Pericardium fibroblast (primary cell): ENCODE results near the gene ADAMTSL2. TPM values are rescaled to one million over a fixed set of nuclear protein-coding genes. Genes with fewer than 3 reads are reported as not detected.

ENCODE experiments used
- total RNA-seq: library from RNA; depleted of rRNA; stranded (reverse); fragments of >200 nt; gene quantifications from 2 replicates; pipeline ENCODE4 v1.2.3, GENCODE V29; 2015

Gene ADAMTSL2
- total RNA-seq: 0.09 and 2.8 TPM in 2 replicates

DNA sequence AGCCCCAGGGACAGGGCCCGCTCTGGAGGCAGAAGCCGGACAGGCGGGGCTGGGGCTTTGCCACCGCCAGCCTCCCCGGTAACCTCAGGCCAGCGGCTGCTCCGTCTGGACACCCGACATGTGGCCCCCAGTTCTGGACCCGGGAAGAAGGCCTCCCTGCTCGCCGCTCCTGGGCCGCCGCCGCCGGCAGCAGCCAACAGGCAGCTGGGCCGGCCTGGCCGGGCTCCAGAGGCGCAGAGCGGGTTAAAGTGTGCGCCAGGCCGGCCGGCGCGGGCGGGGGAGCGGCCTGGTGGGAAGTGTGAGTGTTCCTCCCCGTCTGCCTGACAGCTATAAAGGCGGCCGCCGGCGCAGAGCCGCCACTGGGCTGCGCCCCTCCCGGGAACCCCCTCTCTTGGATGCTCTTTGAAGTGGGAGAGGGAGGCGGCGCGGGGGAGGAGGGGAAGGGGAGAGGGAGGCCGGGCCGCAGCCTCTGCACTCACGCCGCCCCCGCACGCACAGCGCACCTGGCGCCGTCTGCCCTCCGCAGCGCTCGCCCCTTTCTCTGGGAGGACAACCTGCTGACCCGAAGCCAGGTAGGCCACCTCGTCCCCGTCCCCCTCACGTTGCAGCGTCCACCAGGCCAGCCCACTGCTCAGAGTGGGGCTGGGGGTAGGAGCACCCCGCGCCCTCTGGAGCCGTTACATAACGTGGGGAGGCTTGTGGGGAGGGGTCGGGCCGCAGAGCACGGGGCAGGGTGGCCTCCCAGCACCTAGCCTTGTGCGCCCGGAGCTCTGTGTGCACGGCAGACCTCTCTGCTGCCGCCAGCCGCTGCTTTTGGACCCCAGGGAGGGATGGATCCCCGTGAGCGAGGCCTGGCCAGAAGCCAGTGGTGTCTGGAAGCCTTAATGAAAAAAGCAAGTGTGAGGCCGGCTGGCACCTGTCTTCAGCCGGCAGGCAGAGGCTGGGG, at the start of gene ADAMTSL2:
Gene ADAMTSL2, plus strand, starts transcription at position 359 of the 946 bp plus-strand sequence. CDS start 2,009 bp downstream, outside the sequence.

DNA sequence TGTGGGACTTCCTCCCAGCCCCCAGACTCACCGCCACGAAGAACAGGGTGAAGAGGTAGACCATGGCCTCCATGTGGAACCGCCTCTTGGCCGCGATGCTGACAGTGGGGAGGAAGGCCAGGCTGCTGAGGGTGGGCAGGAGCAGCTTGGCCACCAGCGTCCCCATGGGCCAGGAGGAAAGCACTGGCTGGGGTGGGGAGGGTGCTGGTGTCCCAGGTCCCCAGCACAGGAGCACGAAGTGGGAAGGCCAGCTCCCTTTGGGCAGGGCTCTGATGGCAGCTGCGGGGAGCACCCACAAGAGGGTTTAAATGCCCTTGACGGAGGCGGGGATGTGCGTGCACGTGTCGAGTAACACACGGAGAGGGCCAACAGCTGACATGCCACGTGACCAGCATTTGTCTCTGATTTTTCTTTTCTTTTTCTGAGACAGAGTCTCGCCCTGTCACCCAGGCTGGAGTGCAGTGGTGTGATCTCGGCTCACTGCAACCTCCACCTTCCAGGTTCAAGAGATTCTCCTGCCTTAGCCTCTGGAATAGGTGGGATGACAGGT, 9.8 kb upstream of the ADAMTSL2 start, which contains the start of gene MYMK:
Gene MYMK, minus strand, starts transcription at position 281 of the 550 bp plus-strand sequence. Its CDS starts 115 bp downstream, at position 166.

GRCh38 chr9:133609311-133610098, 75.0 kb downstream of the ADAMTSL2 start, which contains the start of gene FAM163B:
Gene FAM163B, minus strand, starts transcription at chr9:133609389. Its CDS starts 29,166 bp downstream, at chr9:133580223.

Other genes starting within 250 kb of the ADAMTSL2 start
- gene SURF6, start 198.5 kb upstream of the ADAMTSL2 start, total RNA-seq: 14.3 and 16.2 TPM in 2 replicates
- gene MED22, start 186.6 kb upstream of the ADAMTSL2 start, total RNA-seq: 14.5 and 16.0 TPM in 2 replicates
- 3,224 and 4,648 TPM in 2 replicates for gene RPL7A, start 186.5 kb upstream of the ADAMTSL2 start, total RNA-seq
- gene SURF1, start 178.2 kb upstream of the ADAMTSL2 start, total RNA-seq: 38.3 and 45.4 TPM in 2 replicates
- gene SURF2, start 178.2 kb upstream of the ADAMTSL2 start, total RNA-seq: 19.5 and 24.9 TPM in 2 replicates
- 243 and 286 TPM in 2 replicates for gene SURF4, start 158.6 kb upstream of the ADAMTSL2 start, total RNA-seq
- 0.09 and 3.4 TPM in 2 replicates for gene STKLD1, start 158.3 kb upstream of the ADAMTSL2 start, total RNA-seq
- 16.7 and 18.2 TPM in 2 replicates for gene REXO4, start 116.7 kb upstream of the ADAMTSL2 start, total RNA-seq
- gene ADAMTS13, start 112.3 kb upstream of the ADAMTSL2 start, total RNA-seq: 3.7 and 4.4 TPM in 2 replicates
- 7.7 and 13.1 TPM in 2 replicates for gene CACFD1, start 74.7 kb upstream of the ADAMTSL2 start, total RNA-seq
- gene SLC2A6, start 55.6 kb upstream of the ADAMTSL2 start, total RNA-seq: 7.0 and 29.3 TPM in 2 replicates
- gene MYMK, start 9.7 kb upstream of the ADAMTSL2 start, total RNA-seq: 2.3 TPM in 1 of 2 replicates, not detected in the other
- gene FAM163B, start 74.7 kb downstream of the ADAMTSL2 start, total RNA-seq: 3.5 TPM in 1 of 2 replicates, not detected in the other
- gene DBH, start 101.7 kb downstream of the ADAMTSL2 start, total RNA-seq: not detected in 2 replicates
- gene SARDH, start 203.6 kb downstream of the ADAMTSL2 start, total RNA-seq: 4.9 and 8.1 TPM in 2 replicates